HG03354 (cell line): ENCODE results near the gene TBC1D2.

Experiments used
- ATAC-seq: cut with Tn5 transposase; IDR thresholded peaks from one replicate; pipeline ENCODE4 v1.9.1; 2021; ENCODE audit warnings: mild to moderate bottlenecking; ENCODE audit not compliant: unreplicated experiment, poor library complexity, severe bottlenecking

The TBC1D2 gene

DNA sequence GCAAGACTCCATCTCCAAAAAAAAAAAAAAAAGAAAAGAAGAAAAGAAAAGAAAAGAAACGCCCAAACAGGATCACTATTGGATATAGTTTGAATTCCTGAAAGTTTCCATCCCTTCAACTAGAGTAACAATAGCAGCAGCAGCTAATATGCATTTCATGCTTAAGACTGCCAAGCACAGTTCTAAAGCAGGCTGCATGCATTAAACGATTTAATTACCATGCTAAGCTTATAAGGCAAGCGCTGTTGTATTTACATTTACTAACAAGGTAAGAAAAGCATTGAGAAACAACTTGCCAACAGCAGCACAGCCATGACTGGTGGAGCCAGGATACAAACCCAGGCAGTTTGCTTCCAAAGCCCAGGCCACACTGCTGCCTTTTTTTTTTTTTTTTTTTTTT, 13.0 kb downstream of the TBC1D2 start:
- ATAC-seq, result no peak

DNA sequence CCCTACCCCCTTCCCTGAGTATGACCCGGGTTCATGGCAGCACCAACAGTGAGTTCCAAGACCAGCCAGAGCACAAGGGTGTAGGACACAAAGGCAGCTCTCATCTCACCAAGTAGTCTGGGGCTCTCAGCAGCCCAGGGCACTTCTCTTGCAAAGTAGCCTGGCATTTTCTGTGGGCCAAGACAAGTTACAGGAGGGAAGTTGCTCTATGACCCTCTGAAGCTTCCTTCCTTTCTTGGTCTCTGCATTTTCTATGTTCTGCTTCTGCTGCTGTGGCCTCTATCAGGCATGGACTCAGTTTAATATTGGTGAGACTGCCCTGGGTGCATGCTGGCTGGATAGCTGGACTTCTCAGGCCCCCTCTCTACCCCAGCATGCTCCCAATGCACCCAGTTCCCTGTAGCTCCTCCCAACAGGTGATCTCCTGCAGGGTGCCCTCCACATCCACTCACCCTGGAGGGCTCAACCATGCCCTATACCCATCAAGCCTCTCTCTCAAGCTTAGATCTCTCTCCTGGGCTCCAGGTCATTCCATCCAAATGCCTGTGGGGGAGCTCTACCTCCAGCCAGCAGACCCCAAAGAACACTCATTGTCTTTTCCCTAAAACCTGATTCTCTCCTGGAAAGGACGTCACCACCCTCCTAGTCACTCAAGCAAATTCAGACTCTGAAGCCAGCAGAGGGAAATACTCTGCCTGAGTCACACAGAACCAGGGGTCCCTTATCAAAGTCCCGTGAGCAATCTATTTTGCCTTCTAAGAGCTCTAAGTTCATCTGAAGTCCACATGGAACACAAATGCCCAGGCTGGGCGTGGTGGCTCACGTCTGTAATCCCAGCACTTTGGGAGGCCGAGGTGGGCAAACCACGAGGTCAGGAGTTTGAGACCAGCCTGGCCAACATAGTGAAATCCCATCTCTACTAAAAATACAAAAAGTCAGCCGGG, 13.8 kb downstream of the TBC1D2 start:
- ATAC-seq, result no peak

GRCh38 chr9:98240475-98240874, 15.0 kb downstream of the TBC1D2 start:
- ATAC-seq, result no peak

- ATAC-seq, result no peak
These were observed 18.5 kb downstream of the TBC1D2 start for GRCh38 chr9:98236901-98237487.

GRCh38 chr9:98235126-98235525, 20.3 kb downstream of the TBC1D2 start:
- no peak for ATAC-seq

DNA sequence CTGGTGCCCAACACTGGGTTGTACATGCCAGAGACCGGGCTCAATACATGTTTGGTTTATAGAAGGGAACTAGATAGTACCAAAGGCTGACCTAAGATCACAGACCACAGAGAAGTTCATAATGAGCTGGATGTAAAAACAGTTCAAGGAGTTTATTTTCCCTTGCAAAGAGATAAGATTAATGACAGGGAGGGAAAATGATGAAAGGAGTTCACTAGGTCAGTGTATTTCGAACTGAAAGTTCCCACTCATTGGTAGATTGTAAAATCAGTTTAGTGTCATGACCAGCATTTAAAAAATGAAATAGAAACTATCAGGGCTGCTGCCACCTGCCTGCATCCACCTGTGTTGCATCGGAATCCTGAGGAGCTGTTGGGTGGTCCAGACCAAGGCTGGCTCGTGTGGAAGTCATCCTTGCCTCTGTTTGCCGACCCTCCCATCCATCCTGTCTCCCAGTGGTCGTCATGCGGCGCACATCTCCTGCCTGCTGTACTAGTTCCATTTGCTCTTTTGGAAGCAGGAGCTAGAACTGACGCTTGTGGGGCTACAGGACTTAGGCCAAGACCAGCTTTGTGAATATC, 21.1 kb downstream of the TBC1D2 start:
- ATAC-seq, result no peak

DNA sequence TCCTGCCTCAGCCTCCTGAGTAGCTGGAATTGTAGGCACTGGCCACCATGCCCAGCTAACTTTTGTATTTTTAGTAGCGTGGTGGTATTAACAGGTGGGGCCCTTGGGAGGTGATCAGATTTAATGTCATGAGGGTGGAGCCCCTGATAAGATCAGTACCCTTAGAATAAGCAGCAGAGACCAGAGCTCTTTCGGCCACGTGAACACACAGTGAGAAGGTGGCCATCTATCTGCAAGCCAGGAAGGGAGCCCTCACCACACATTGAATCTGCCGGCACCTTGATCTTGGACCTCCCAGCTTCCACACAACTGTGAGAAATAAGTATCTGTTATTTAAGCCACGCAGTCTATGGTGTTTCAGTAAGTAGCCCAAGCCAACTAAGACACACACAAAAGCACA, 22.5 kb downstream of the TBC1D2 start:
- no peak for ATAC-seq

DNA sequence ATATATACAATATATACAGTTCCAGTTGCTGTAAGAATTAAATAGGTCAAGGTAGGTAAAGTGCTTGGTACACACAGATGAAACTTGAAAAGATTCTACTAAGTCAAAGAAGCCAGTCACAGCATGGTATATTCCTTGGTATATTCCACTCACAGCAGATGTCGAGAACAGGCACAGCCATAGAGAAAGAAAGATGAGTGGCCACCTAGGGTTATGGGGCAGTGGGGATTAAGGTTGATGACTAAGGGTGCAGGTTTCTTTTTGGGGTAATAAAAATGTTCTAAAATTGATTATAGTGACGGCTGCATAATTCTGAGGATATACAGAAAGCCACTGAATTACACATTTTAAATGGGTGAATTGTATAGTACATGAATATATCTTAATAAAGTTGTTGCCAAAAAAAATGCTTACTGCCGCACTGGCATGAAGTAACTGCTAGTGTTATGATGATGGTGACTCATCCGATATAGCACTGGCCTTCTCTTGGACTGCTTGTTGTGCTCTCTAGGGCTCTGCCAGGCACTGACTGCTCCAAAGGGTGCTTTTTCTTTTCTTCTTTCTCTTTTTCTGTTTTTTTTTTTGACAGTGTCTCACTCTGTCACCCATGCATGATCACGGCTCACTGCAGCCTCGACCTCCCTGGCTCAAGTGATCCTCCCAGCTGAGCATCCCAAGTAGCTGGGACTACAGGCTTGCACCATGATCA, 23.5 kb downstream of the TBC1D2 start:
- ATAC-seq, result no peak

DNA sequence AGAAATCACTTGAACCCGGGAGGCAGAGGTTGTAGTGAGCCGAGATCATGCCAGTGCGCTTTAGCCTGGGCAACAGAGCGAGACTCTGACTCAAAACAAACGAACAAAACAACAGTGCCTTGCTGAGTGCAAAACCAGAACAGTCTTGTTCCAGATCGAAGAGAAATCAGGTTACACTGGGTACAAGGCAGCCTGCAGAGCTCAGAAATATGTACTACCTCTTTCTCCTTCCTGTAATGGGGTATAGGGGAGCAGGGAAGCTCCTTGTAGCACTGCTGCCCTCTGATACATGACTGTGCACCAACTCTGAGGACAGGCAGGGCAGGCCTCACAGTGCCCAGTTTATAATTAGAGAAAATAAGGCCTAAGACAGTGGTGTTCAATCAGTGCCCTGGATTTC, 24.7 kb downstream of the TBC1D2 start:
- ATAC-seq, result no peak

DNA sequence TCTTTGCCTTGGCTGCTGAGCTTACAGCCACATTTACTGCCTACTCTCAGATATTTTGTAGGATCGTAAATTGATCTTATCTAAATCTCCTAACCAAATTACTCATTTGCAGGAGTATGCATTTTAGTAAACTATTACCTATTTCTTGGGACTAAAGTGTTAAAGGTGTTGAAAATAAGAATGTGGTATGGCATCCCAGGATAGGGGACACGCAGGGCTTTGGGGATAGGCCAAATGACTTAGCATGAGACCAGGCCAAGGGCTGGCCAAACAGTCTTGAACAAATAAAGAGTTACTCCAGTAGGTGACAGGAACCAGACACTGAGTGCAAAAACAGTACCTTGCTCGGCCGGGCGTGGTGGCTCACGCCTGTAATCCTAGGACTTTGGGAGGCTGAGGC, 25.1 kb downstream of the TBC1D2 start:
- no peak for ATAC-seq

- ATAC-seq, result no peak
These were observed 25.8 kb downstream of the TBC1D2 start for GRCh38 chr9:98229620-98230019.

- no peak for ATAC-seq
These were observed 26.4 kb downstream of the TBC1D2 start for GRCh38 chr9:98229090-98229395.

DNA sequence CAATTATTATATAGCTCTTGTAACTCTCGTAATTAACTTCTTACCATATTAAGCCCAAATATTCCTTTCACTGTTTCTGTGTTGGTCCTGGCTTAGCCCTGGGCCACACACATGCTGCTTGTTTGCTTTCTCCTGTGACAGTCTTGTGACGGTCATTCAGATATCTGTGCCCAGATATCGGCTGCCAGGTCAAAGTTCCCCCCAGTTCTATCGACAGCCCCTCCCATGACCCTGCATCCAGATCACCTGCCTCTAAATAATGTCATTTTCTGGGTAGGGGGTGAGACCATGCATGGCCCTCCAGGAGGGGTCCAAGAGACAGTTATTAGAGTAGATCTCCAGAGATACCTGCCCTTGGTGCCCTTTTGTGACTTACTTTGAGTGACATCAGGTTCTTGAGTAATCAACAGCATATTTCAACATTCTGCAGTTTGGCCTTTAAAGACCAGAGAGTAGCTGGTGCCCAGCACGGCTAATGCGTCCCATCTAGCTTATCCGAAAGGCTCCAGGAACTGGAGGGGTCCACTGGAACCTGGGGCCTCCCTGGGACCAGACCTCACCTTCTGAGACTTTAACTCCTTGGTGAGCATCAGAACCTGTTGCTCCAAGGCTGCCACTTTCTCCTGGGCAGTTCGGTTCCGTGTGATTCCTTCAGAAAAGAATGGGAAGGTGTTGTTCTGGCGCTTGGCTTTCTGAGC, 26.9 kb downstream of the TBC1D2 start:
- ATAC-seq, result no peak

DNA sequence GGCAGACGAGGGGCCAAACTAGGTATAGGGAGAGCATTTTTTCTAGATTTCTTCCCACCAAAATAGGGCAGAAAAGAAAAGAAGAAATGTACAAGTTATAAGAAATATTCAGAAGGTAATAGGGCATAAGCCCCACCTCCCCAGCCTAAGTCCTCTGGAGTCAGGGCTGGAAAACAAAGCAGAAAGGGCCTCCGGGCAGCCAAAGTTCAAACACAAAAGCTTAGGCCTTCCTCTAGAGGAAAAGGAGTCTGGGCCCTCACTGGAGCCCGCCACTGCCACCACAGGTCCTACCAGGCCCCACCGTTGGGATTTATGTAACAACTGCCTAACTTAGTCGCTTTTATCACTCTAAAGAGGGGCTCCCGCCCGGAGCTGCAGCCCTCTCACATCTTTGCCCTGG, 27.6 kb downstream of the TBC1D2 start:
- ATAC-seq, result no peak

GRCh38 chr9:98226957-98227356, 28.5 kb downstream of the TBC1D2 start:
- ATAC-seq, result no peak

- ATAC-seq, result no peak
These were observed 28.9 kb downstream of the TBC1D2 start for GRCh38 chr9:98226516-98226915.

DNA sequence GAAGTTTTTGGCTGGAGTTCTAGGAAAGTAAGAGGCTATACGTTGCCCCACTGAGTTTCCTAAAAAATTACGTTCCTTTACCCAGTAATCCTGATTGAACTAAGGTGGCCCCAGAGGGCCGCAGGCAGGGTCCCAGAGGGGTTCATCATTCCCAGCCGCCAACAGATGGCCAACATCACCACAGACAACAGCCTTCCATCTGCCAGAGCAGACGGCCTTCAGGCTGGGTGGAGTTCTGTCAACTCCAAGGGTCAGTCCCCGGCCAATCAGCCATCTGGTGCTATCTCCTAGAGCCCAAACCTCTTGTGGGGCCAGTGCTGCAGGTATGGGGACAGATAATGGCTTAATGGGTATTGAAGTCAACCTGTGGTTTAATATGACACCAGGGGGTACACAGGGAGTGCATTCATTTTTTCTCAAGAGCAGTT, 30.4 kb downstream of the TBC1D2 start:
- no peak for ATAC-seq

DNA sequence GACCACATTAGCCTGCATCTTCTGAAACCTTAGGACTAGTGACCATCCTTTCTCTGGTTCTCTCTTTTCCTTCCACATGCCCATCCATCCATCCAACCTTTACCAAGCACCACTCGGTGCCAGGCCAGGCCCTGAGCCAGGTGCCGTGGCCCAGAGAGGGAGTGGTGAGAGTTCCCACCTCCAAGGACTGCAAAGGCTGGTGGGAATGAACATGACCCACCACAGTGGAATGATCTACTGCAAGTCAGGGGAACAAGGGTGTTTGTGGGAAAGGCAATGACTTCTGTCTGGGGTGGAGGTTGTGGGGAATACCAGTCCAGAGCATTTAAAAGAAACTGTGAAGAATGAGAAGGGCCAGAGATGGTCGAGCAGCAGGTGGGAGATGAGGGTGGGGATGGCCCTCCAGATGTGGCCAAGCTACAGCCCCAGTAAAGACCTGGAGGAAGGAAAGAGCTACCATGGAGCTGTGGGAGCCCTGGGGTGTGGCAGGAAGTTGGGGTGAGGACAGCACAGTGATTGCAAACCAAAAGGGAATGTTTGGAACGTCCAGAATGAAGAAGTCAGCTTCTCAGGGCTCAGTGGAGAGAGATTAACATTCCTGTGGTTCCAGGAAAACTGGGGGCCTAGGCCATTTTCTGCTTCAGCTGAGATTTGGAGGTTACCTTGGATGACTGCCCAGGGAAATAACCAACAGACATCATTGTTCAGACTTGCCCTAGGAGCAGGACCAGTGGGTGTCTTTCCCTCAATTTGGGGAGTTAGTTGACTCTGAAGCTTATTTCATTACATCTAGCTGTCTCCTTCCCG, 32.4 kb downstream of the TBC1D2 start:
- ATAC-seq, result no peak

- ATAC-seq, result no peak
These were observed 34.5 kb downstream of the TBC1D2 start for GRCh38 chr9:98220911-98221310.
